Neural cell (in vitro differentiated cells): Measurements from ENCODE around the gene C5orf24. TPM values are rescaled to one million over a fixed set of nuclear protein-coding genes. Genes with fewer than 3 reads are reported as not detected.
"Not testable (repeated sequence)": the region's sequence is repeated elsewhere in the genome, so short reads cannot be mapped to it uniquely, and the experiment has no call there.

Experiments
- H2AFZ ChIP-seq: fragments of 200-600, 300-800 bp; sonication (generic), shearing (Covaris generic); 2 replicates; pipeline ENCODE4 v1.6.0; 2014; ENCODE audit warnings: low read depth, mild to moderate bottlenecking, antibody characterized with exemption, low read length, moderate library complexity
- H3F3A ChIP-seq: fragments of 200-600 bp; shearing (Covaris generic); 2 replicates; pipeline ENCODE4 v1.6.1; 2016; ENCODE audit warnings: mild to moderate bottlenecking, moderate library complexity, mixed read lengths, antibody characterized with exemption, low read length; ENCODE audit not compliant: insufficient read depth, poor library complexity, severe bottlenecking
- H3K27ac ChIP-seq: fragments of 200-600, 300-800 bp; sonication (generic), shearing (Covaris generic); 2 replicates; pipeline ENCODE4 v1.5.1; 2014; ENCODE audit warnings: mild to moderate bottlenecking, low read length, moderate library complexity
- H3K27me3 ChIP-seq: fragments of 300-800, 200-600 bp; sonication (generic), shearing (Covaris generic); 2 replicates; pipeline ENCODE4 v1.6.0; 2014; ENCODE audit warnings: mild to moderate bottlenecking, low read depth, low read length, moderate library complexity; ENCODE audit not compliant: insufficient read depth
- H3K36me3 ChIP-seq: fragments of 300-800, 200-600 bp; sonication (generic), shearing (Covaris generic); 2 replicates; pipeline ENCODE4 v1.5.1; 2014; ENCODE audit warnings: mild to moderate bottlenecking, antibody characterized with exemption, low read length, moderate library complexity; ENCODE audit not compliant: insufficient read depth
- H3K4me2 ChIP-seq: fragments of 300-800, 200-600 bp; sonication (generic), shearing (Covaris generic); 2 replicates; pipeline ENCODE4 v1.6.0; 2014; ENCODE audit warnings: mild to moderate bottlenecking, low read length
- H3K4me3 ChIP-seq: fragments of 300-800, 200-600 bp; sonication (generic), shearing (Covaris generic); 2 replicates; pipeline ENCODE4 v1.5.1; 2014; ENCODE audit warnings: mild to moderate bottlenecking, low read length, moderate library complexity
- H3K79me2 ChIP-seq: fragments of 200-600 bp; shearing (Covaris generic); replicated peaks from 2 replicates; pipeline ENCODE4 v1.6.0; 2014; ENCODE audit warnings: mild to moderate bottlenecking, low read length, moderate library complexity; ENCODE audit not compliant: insufficient read depth
- H3K9ac ChIP-seq: fragments of 300-800, 200-600 bp; sonication (generic), shearing (Covaris generic); 2 replicates; pipeline ENCODE4 v1.6.1; 2016; ENCODE audit warnings: mild to moderate bottlenecking, low read length, mixed read lengths
- H3K9me2 ChIP-seq: fragments of 200-600 bp; shearing (Covaris generic); 2 replicates; pipeline ENCODE4 v1.6.1; 2016; ENCODE audit warnings: mild to moderate bottlenecking, low read length, mixed read lengths; ENCODE audit not compliant: insufficient read depth
- H3K9me3 ChIP-seq: fragments of 200-600, 300-800 bp; sonication (generic), shearing (Covaris generic); 2 replicates; pipeline ENCODE4 v1.6.1; 2016; ENCODE audit warnings: mild to moderate bottlenecking, mixed run types, low read length, moderate library complexity, mixed read lengths
- H4K20me1 ChIP-seq: fragments of 200-600 bp; shearing (Covaris generic); 2 replicates; pipeline ENCODE4 v1.6.1; 2016; ENCODE audit warnings: mild to moderate bottlenecking, mixed run types; ENCODE audit not compliant: insufficient read depth
- CTCF ChIP-seq: fragments of 450-650 bp; IDR thresholded peaks from 2 replicates; pipeline ENCODE4 v1.5.1; 2014; ENCODE audit warnings: antibody characterized with exemption, mild to moderate bottlenecking, moderate library complexity; ENCODE audit not compliant: poor library complexity, severe bottlenecking
- POLR2AphosphoS5 ChIP-seq: IDR thresholded peaks from 2 replicates; pipeline ENCODE4 v1.6.1; 2012
- TAF1 ChIP-seq: IDR thresholded peaks from 2 replicates; pipeline ENCODE4 v1.6.1; 2012; ENCODE audit warnings: low read depth
- polyA plus RNA-seq: library from polyadenylated mRNA; depleted of rRNA; stranded (reverse); fragments of >200 nt; gene quantifications from 2 replicates; pipeline ENCODE4 v1.2.3, GENCODE V29; 2014
- TF ChIP-seq, protein P1 (sequence below): IDR thresholded peaks from 2 replicates; pipeline ENCODE4 v1.6.1; 2012; ENCODE audit warnings: borderline replicate concordance

Gene C5orf24
- polyA plus RNA-seq, 1 donor from 2014 or later = 71.7 TPM

DNA sequence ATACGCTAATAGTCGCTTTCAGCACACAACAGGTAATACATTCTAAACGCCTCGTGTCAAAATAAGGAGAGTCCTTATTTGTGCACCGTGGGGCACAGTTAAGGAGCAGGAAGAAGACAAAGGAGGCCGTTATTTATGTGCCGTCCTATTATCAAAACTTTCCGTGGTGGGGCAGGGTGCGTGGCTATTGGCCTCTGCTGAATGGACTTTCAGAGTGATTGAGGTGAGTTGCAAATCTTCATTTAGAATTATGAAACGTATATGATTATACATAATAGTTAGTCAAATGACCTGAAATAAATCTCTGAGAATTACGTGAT lies 833 bp downstream of the C5orf24 start:
- Histone ChIP-seq H3K9ac (peak overlapping the region; percentile 97), H3K4me2 (peak overlapping the region; percentile 96), H3K36me3 (no peaks in the 10 kb centered on the region), H3K9me2 (no peaks in the 10 kb centered on the region), H4K20me1 (no peaks in the 10 kb centered on the region), H3K79me2 (peaks cover 37% of the 10 kb centered on the region), H3F3A (no peaks in the 10 kb centered on the region), H3K27ac (peak overlapping the region; percentile 92), H2AFZ (peak overlapping the region; percentile 34), H3K27me3 (no peaks in the 10 kb centered on the region), H3K9me3 (no peaks in the 10 kb centered on the region), H3K4me3 (peak overlapping the region; percentile 96)
- TF ChIP-seq POLR2AphosphoS5 = no peak

- not testable (repeated sequence) for H3K27me3 ChIP-seq, H3K4me3 ChIP-seq, H2AFZ ChIP-seq, H3F3A ChIP-seq, H3K27ac ChIP-seq, H4K20me1 ChIP-seq, H3K4me2 ChIP-seq, H3K9ac ChIP-seq, H3K9me3 ChIP-seq, H3K36me3 ChIP-seq, H3K9me2 ChIP-seq
- H3K79me2 ChIP-seq = peaks cover 42% of the 10 kb centered on the region
Observed at GRCh38 chr5:134849434-134849933, 3.7 kb downstream of the C5orf24 start.

- Histone ChIP-seq H3K4me2 (no peak overlapping the region), H3K27me3 (no peaks in the 10 kb centered on the region), H3K9ac (no peak overlapping the region), H3K27ac (no peak overlapping the region), H3K9me2 (no peaks in the 10 kb centered on the region), H3K36me3 (no peaks in the 10 kb centered on the region), H3K4me3 (no peak overlapping the region), H3K79me2 (peaks cover 45% of the 10 kb centered on the region), H3K9me3 (no peaks in the 10 kb centered on the region), H2AFZ (no peak overlapping the region), H3F3A (no peaks in the 10 kb centered on the region), H4K20me1 (no peaks in the 10 kb centered on the region)
- TF ChIP-seq TAF1 (no peak), CTCF (peak; percentile 46)
- TF ChIP-seq, protein P1, sequence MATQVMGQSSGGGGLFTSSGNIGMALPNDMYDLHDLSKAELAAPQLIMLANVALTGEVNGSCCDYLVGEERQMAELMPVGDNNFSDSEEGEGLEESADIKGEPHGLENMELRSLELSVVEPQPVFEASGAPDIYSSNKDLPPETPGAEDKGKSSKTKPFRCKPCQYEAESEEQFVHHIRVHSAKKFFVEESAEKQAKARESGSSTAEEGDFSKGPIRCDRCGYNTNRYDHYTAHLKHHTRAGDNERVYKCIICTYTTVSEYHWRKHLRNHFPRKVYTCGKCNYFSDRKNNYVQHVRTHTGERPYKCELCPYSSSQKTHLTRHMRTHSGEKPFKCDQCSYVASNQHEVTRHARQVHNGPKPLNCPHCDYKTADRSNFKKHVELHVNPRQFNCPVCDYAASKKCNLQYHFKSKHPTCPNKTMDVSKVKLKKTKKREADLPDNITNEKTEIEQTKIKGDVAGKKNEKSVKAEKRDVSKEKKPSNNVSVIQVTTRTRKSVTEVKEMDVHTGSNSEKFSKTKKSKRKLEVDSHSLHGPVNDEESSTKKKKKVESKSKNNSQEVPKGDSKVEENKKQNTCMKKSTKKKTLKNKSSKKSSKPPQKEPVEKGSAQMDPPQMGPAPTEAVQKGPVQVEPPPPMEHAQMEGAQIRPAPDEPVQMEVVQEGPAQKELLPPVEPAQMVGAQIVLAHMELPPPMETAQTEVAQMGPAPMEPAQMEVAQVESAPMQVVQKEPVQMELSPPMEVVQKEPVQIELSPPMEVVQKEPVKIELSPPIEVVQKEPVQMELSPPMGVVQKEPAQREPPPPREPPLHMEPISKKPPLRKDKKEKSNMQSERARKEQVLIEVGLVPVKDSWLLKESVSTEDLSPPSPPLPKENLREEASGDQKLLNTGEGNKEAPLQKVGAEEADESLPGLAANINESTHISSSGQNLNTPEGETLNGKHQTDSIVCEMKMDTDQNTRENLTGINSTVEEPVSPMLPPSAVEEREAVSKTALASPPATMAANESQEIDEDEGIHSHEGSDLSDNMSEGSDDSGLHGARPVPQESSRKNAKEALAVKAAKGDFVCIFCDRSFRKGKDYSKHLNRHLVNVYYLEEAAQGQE = no peak
Observed at GRCh38 chr5:134851307-134851923, 5.6 kb downstream of the C5orf24 start.

DNA sequence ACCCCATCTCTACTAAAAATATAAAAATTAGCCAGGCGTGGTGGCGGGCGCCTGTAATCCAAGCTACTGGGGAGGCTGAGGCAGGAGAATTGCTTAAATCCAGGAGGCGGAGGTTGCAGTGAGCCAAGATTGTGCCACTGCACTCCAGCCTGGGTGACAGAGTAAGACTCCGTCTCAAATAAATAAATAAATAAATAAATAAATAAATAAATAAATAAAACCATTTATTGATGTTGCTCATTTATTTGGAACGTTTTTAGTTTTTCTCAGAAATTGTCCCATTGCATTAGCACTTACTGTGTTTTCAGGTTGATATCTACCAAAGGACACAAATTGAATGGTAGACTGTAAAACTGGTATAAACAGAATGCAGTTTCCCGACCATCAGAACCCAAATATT lies 10.7 kb downstream of the C5orf24 start:
- not testable (repeated sequence) for H4K20me1 ChIP-seq, H3K36me3 ChIP-seq, H3K27ac ChIP-seq, H3K9me2 ChIP-seq, H3K79me2 ChIP-seq, H3F3A ChIP-seq, H3K27me3 ChIP-seq, H3K4me3 ChIP-seq, H2AFZ ChIP-seq, H3K4me2 ChIP-seq, H3K9ac ChIP-seq, H3K9me3 ChIP-seq
